H1 (cell line): ENCODE results near the gene E2F8. TPM values are rescaled to one million over a fixed set of nuclear protein-coding genes. Genes with fewer than 3 reads are reported as not detected.

ENCODE experiments used
- BRCA1 ChIP-seq: IDR thresholded peaks from 2 replicates; pipeline ENCODE4 v1.6.1; 2012; ENCODE audit warnings: low read depth, low read length, improper control_type of control experiment
- POLR2AphosphoS5 ChIP-seq: IDR thresholded peaks from 2 replicates; pipeline ENCODE4 v1.6.1; 2011; ENCODE audit warnings: low read depth, low read length
- POU5F1 ChIP-seq: IDR thresholded peaks from 2 replicates; pipeline ENCODE4 v1.6.1; 2011; ENCODE audit warnings: low read depth, mild to moderate bottlenecking, low read length, moderate library complexity
- RBBP5 ChIP-seq: IDR thresholded peaks from 2 replicates; pipeline ENCODE4 v1.7.1; 2012; ENCODE audit warnings: low read depth, mild to moderate bottlenecking, inconsistent platforms, low read length, moderate library complexity, borderline replicate concordance
- SIN3A ChIP-seq, 2 experiments: IDR thresholded peaks in 1 of 2; conservative IDR thresholded peaks in 1 of 2; 2 replicates each; pipeline ENCODE4 v1.6.1; 2011 to 2012; ENCODE audit warnings: low read length in 2 of 2, improper control_type of control experiment in 1 of 2, low read depth in 1 of 2, mild to moderate bottlenecking in 1 of 2
- SP2 ChIP-seq: IDR thresholded peaks from 2 replicates; pipeline ENCODE4 v1.6.1; 2012; ENCODE audit warnings: mild to moderate bottlenecking, low read length, inconsistent platforms
- ZNF274 ChIP-seq: IDR thresholded peaks from 2 replicates; pipeline ENCODE4 v1.7.0; 2012; ENCODE audit warnings: low read length, borderline replicate concordance; ENCODE audit errors: extremely low read depth
- polyA plus RNA-seq, 7 experiments: library from polyadenylated mRNA; depleted of rRNA in 3 of 7; stranded (reverse) in 5 of 7; unstranded in 2 of 7; fragments of >200 nt in 5 of 7; fragments of 200-250 nt in 2 of 7; gene quantifications; 1 replicate in 5 of 7; 2 replicates in 1 of 7; 4 replicates in 1 of 7; pipeline versions ENCODE4 v1.2.1 to v1.2.3, GENCODE V29; 2011 to 2013; ENCODE audit warnings: missing spikeins in 2 of 7, mixed read lengths in 2 of 7
- total RNA-seq: library from RNA; stranded (reverse); fragmentation: NEBNext Ultra II Directional; extraction: Animal tissue kit (Norgen Biotek cat#: 25700); gene quantifications from 2 replicates; pipeline ENCODE4 v1.2.1, GENCODE V29; 2021
- TF ChIP-seq, protein P1 (sequence below): fragments of 300-600 bp; sonication (generic); IDR thresholded peaks from 2 replicates; pipeline ENCODE4 v1.7.1; 2012; ENCODE audit warnings: low read length, moderate library complexity, mild to moderate bottlenecking, inconsistent platforms; ENCODE audit not compliant: insufficient replicate concordance
- TF ChIP-seq, protein P2 (sequence below): IDR thresholded peaks from 2 replicates; pipeline ENCODE4 v1.6.1; 2011; ENCODE audit warnings: low read depth, mild to moderate bottlenecking, low read length; ENCODE audit not compliant: insufficient read depth

E2F8 gene
- total and polyA plus RNA-seq, 2 of the 8 experiments (the other 6 are each of a cell fraction or from before 2014, with no cell fraction given): 5.4 to 11.4 TPM

- TF ChIP-seq, protein P1, sequence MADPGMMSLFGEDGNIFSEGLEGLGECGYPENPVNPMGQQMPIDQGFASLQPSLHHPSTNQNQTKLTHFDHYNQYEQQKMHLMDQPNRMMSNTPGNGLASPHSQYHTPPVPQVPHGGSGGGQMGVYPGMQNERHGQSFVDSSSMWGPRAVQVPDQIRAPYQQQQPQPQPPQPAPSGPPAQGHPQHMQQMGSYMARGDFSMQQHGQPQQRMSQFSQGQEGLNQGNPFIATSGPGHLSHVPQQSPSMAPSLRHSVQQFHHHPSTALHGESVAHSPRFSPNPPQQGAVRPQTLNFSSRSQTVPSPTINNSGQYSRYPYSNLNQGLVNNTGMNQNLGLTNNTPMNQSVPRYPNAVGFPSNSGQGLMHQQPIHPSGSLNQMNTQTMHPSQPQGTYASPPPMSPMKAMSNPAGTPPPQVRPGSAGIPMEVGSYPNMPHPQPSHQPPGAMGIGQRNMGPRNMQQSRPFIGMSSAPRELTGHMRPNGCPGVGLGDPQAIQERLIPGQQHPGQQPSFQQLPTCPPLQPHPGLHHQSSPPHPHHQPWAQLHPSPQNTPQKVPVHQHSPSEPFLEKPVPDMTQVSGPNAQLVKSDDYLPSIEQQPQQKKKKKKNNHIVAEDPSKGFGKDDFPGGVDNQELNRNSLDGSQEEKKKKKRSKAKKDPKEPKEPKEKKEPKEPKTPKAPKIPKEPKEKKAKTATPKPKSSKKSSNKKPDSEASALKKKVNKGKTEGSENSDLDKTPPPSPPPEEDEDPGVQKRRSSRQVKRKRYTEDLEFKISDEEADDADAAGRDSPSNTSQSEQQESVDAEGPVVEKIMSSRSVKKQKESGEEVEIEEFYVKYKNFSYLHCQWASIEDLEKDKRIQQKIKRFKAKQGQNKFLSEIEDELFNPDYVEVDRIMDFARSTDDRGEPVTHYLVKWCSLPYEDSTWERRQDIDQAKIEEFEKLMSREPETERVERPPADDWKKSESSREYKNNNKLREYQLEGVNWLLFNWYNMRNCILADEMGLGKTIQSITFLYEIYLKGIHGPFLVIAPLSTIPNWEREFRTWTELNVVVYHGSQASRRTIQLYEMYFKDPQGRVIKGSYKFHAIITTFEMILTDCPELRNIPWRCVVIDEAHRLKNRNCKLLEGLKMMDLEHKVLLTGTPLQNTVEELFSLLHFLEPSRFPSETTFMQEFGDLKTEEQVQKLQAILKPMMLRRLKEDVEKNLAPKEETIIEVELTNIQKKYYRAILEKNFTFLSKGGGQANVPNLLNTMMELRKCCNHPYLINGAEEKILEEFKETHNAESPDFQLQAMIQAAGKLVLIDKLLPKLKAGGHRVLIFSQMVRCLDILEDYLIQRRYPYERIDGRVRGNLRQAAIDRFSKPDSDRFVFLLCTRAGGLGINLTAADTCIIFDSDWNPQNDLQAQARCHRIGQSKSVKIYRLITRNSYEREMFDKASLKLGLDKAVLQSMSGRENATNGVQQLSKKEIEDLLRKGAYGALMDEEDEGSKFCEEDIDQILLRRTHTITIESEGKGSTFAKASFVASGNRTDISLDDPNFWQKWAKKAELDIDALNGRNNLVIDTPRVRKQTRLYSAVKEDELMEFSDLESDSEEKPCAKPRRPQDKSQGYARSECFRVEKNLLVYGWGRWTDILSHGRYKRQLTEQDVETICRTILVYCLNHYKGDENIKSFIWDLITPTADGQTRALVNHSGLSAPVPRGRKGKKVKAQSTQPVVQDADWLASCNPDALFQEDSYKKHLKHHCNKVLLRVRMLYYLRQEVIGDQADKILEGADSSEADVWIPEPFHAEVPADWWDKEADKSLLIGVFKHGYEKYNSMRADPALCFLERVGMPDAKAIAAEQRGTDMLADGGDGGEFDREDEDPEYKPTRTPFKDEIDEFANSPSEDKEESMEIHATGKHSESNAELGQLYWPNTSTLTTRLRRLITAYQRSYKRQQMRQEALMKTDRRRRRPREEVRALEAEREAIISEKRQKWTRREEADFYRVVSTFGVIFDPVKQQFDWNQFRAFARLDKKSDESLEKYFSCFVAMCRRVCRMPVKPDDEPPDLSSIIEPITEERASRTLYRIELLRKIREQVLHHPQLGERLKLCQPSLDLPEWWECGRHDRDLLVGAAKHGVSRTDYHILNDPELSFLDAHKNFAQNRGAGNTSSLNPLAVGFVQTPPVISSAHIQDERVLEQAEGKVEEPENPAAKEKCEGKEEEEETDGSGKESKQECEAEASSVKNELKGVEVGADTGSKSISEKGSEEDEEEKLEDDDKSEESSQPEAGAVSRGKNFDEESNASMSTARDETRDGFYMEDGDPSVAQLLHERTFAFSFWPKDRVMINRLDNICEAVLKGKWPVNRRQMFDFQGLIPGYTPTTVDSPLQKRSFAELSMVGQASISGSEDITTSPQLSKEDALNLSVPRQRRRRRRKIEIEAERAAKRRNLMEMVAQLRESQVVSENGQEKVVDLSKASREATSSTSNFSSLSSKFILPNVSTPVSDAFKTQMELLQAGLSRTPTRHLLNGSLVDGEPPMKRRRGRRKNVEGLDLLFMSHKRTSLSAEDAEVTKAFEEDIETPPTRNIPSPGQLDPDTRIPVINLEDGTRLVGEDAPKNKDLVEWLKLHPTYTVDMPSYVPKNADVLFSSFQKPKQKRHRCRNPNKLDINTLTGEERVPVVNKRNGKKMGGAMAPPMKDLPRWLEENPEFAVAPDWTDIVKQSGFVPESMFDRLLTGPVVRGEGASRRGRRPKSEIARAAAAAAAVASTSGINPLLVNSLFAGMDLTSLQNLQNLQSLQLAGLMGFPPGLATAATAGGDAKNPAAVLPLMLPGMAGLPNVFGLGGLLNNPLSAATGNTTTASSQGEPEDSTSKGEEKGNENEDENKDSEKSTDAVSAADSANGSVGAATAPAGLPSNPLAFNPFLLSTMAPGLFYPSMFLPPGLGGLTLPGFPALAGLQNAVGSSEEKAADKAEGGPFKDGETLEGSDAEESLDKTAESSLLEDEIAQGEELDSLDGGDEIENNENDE: no peak
- TF ChIP-seq BRCA1 (no peak), SIN3A (conservative IDR thresholded peaks at IDR 0.05 in 1 of 2, IDR thresholded peaks at IDR 0.05 in 1 of 2; ENCODE audit: low read depth in 1 of 2, low read length in 2 of 2) (no peak), POLR2AphosphoS5 (no peak), SP2 (no peak), POU5F1 (no peak), ZNF274 (no peak), RBBP5 (no peak)
- TF ChIP-seq, protein P2, sequence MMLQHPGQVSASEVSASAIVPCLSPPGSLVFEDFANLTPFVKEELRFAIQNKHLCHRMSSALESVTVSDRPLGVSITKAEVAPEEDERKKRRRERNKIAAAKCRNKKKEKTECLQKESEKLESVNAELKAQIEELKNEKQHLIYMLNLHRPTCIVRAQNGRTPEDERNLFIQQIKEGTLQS: no peak
Measured at GRCh38 chr11:19181531-19182261, 59.0 kb downstream of the E2F8 start (continued).
